Superior temporal gyrus (tissue), 1 donor: ENCODE results near the gene KRTAP22-2.

Experiments
- DNase-seq: peaks from one replicate; pipeline ENCODE4 v3.0.0-alpha.2; 2016; ENCODE audit errors: extremely low spot score

KRTAP22-2 gene

GRCh38 chr21:30563072-30563471 is 27.1 kb downstream of the KRTAP22-2 start:
- DNase-seq, result no peak

GRCh38 chr21:30561957-30562356 is 28.2 kb downstream of the KRTAP22-2 start:
- DNase-seq, result no peak

- no peak for DNase-seq
Measured at GRCh38 chr21:30561264-30561895, 28.8 kb downstream of the KRTAP22-2 start, which contains the start of gene KRTAP19-7. KRTAP19-7 (minus strand) TSS chr21:30561314; CDS start chr21:30561289, 25 bp downstream.

- DNase-seq, result no peak
Measured at GRCh38 chr21:30555095-30555494, 35.1 kb downstream of the KRTAP22-2 start.

GRCh38 chr21:30552782-30553181 is 37.4 kb downstream of the KRTAP22-2 start:
- no peak for DNase-seq

GRCh38 chr21:30541764-30542163 is 48.4 kb downstream of the KRTAP22-2 start, which contains the start of gene KRTAP19-6:
KRTAP19-6 (minus strand) TSS chr21:30541864; CDS start chr21:30541833, 31 bp downstream.
- no peak for DNase-seq
